Peyer's patch (tissue), 4 donors: ENCODE data around the gene PIAS1. TPM values are rescaled to one million over a fixed set of nuclear protein-coding genes. Genes with fewer than 3 reads are reported as not detected.

Source experiments
- DNase-seq, 3 donors: peaks; one replicate each; pipeline ENCODE4 v3.0.0-alpha.2; 2017 to 2019
- H3K27ac ChIP-seq, 4 donors: fragments of 200-600 bp; sonication (generic); one replicate each; pipeline ENCODE4 v1.5.1; 2016 to 2019
- H3K27me3 ChIP-seq, 2 donors: fragments of 200-600 bp; sonication (generic); one replicate each; pipeline ENCODE4 v1.5.1; 2019
- H3K36me3 ChIP-seq, 3 donors: fragments of 200-600 bp; sonication (generic); one replicate each; pipeline ENCODE4 v1.5.1; 2016 to 2019
- H3K4me1 ChIP-seq, 4 donors: fragments of 200-600 bp; sonication (generic); one replicate each; pipeline ENCODE4 v1.5.1; 2016 to 2019
- H3K4me3 ChIP-seq, 4 donors: fragments of 200-600 bp; sonication (generic); 1 replicate in 3 of 4; 2 replicates in 1 of 4; pipeline ENCODE4 v1.5.1; 2016 to 2019; ENCODE audit warnings: mild to moderate bottlenecking in 1 of 4
- H3K9me3 ChIP-seq, 4 donors: fragments of 200-600 bp; sonication (generic); one replicate each; pipeline ENCODE4 v1.5.1; 2016 to 2019; ENCODE audit warnings: mild to moderate bottlenecking in 1 of 4
- CTCF ChIP-seq, 6 experiments: fragments of 450-650 bp in 4 of 6; fragments of 200-600 bp in 2 of 6; sonication (generic) in 1 of 6; IDR thresholded peaks; one replicate each; pipeline ENCODE4 v1.5.1; 2017 to 2019; ENCODE audit warnings: antibody characterized with exemption in 6 of 6, mild to moderate bottlenecking in 3 of 6, moderate library complexity in 1 of 6
- POLR2A ChIP-seq, 2 donors: fragments of 450-650 bp; IDR thresholded peaks; one replicate each; pipeline ENCODE4 v1.5.1; 2017; ENCODE audit warnings: antibody characterized with exemption in 2 of 2, mild to moderate bottlenecking in 2 of 2, moderate library complexity in 2 of 2
- total RNA-seq, 4 donors: library from RNA; depleted of rRNA; stranded (reverse); fragments of >200 nt; gene quantifications; one replicate each; pipeline ENCODE4 v1.1.0, GENCODE V29; 2016

PIAS1 gene
- total RNA-seq, 4 donors from 2014 or later: 71.1 to 95.7 (median 81.0) TPM

DNA sequence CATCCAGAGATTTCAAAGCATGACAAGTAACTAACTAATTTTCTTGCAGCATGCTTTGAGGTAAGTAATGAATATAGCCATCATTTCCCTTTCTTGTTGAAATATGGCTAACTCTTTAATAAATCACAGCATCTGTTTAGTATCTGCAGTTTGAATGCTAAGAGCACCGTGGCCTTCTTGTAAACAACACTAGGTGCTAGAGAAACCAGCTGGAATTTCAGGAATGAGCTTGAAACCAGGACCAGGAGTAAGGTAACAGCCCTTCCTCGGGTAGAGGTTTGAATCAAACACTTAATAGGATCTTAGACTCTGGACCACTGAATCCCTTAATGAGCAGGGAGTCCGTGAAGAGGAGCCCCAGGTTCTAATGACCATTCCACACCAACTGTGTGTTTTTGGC lies 137.4 kb downstream of the PIAS1 start:
- DNase-seq: no peak
- no peak overlapping the region for H3K4me3 ChIP-seq
- peaks cover 0 to 52% (median 0%) of the 10 kb centered on the region in 3 donors for H3K36me3 ChIP-seq
- no peak overlapping the region for H3K27ac ChIP-seq
- peaks cover 0 to 9% (median 0%) of the 10 kb centered on the region in 4 donors for H3K4me1 ChIP-seq
- TF ChIP-seq POLR2A (IDR thresholded peaks at IDR 0.05) (no peak), CTCF (IDR thresholded peaks at IDR 0.05) (no peak)
- H3K9me3 ChIP-seq: no peaks in the 10 kb centered on the region
- no peaks in the 10 kb centered on the region for H3K27me3 ChIP-seq

- Histone ChIP-seq H3K27me3 (no peaks in the 10 kb centered on the region), H3K27ac (no peak overlapping the region), H3K36me3 (peaks cover 0 to 53% (median 0%) of the 10 kb centered on the region in 3 donors), H3K4me3 (no peak overlapping the region), H3K9me3 (no peaks in the 10 kb centered on the region), H3K4me1 (peaks cover 0 to 9% (median 0%) of the 10 kb centered on the region in 4 donors)
- no peak for DNase-seq
- TF ChIP-seq POLR2A (IDR thresholded peaks at IDR 0.05) (no peak), CTCF (IDR thresholded peaks at IDR 0.05) (no peak)
Observed at GRCh38 chr15:68192117-68192516, 138.0 kb downstream of the PIAS1 start.

DNA sequence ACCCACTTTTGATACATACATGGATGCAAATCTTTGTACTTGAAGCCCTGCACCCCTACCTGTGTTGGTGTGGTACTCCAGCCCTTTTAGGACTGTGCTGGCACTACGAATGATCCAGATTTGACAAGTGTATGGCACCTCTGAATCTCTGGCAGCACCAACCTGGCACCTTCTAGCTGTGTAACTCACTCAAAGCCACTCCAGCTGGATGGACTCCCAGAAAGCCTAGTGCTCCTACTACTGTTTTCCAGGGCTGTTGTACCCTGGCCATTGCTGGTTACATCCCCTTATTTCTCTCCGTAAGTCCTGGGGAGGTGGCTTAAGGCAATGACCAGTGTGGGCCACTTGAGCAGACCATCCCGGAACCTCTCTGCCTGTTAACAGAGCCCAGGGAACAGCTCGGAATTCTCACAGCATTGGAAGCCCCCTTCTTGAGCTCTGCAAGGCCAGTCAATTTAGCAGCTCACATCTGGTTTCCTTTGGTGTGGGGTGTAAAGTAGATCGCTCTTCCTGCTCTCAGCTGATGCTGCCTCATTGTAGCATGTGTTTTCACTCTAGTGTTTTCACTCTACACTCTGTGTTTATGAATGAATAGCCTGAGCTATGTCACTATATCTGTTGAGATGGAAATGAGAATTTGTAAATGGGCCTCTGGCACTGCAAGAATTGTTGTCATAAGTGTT lies 138.8 kb downstream of the PIAS1 start:
- DNase-seq: no peak
- H3K4me3 ChIP-seq: no peak overlapping the region
- no peaks in the 10 kb centered on the region for H3K9me3 ChIP-seq
- H3K36me3 ChIP-seq: peaks cover 0 to 57% (median 0%) of the 10 kb centered on the region in 3 donors
- H3K4me1 ChIP-seq: peaks cover 0 to 5% (median 0%) of the 10 kb centered on the region in 4 donors
- no peak overlapping the region for H3K27ac ChIP-seq
- TF ChIP-seq CTCF (IDR thresholded peaks at IDR 0.05) (no peak), POLR2A (IDR thresholded peaks at IDR 0.05) (no peak)
- no peaks in the 10 kb centered on the region for H3K27me3 ChIP-seq

- no peaks in the 10 kb centered on the region for H3K9me3 ChIP-seq
- H3K27me3 ChIP-seq: no peaks in the 10 kb centered on the region
- TF ChIP-seq CTCF (IDR thresholded peaks at IDR 0.05) (no peak), POLR2A (IDR thresholded peaks at IDR 0.05) (no peak)
- H3K27ac ChIP-seq: peak overlapping the region in 1 of 4 donors; percentile 2
- peak in 1 of 3 donors; percentile 33 for DNase-seq
- peaks cover 0 to 9% (median 0%) of the 10 kb centered on the region in 4 donors for H3K4me1 ChIP-seq
- no peak overlapping the region for H3K4me3 ChIP-seq
- peaks cover 0 to 57% (median 0%) of the 10 kb centered on the region in 3 donors for H3K36me3 ChIP-seq
Observed at GRCh38 chr15:68195336-68196112, 141.4 kb downstream of the PIAS1 start.

GRCh38 chr15:68196445-68197169 lies 142.5 kb downstream of the PIAS1 start:
- Histone ChIP-seq H3K4me3 (no peak overlapping the region), H3K36me3 (peaks cover 0 to 56% (median 0%) of the 10 kb centered on the region in 3 donors), H3K9me3 (no peaks in the 10 kb centered on the region), H3K27ac (no peak overlapping the region), H3K4me1 (peaks cover 0 to 20% (median 0%) of the 10 kb centered on the region in 4 donors), H3K27me3 (no peaks in the 10 kb centered on the region)
- DNase-seq: peak in 1 of 3 donors; percentile 38
- no peak for TF ChIP-seq POLR2A (IDR thresholded peaks at IDR 0.05)
- TF ChIP-seq CTCF (IDR thresholded peaks at IDR 0.05): no peak
